ENCODE data around the gene LIMCH1. TPM values are rescaled to one million over a fixed set of nuclear protein-coding genes. Genes with fewer than 3 reads are reported as not detected.

LIMCH1 gene
- total RNA-seq, 6 experiments from 2014 or later = 14.4 to 236 (median 205) TPM

DNA sequence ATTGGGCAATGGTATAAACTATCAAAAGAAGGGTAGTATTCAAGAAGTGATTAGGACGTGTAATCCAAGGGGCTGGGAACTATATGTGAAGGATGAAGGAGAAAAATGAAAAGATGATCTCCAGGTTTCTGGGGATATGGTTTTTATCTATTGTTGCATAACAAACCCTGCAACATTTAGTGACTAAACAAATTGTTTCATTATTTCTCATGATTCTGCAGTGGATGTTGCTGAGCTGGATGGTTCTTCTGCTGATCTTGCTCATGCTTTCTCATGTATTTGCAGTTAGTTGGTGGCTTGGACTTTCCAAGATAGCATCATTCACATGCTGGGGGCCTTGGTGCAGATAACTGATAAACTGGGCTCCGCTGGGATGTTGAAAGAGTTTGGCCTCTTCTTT, 181.5 kb downstream of the LIMCH1 start:
- Mint-ChIP-seq H3K4me1 (ENCODE audit: low read depth) (peaks cover 50% of the 10 kb centered on the region), H3K9me3 (peaks cover 13% of the 10 kb centered on the region), H3K4me3 (peak overlapping the region; percentile 23; the same call in 1 of the 2 replicates), H3K36me3 (ENCODE audit: low read depth) (peaks cover 15% of the 10 kb centered on the region), H3K27me3 (ENCODE audit: insufficient read depth) (peaks cover 4% of the 10 kb centered on the region), H3K27ac (peak overlapping the region; percentile 66)
- peak; percentile 2 for DNase-seq
- TF ChIP-seq, protein P1, sequence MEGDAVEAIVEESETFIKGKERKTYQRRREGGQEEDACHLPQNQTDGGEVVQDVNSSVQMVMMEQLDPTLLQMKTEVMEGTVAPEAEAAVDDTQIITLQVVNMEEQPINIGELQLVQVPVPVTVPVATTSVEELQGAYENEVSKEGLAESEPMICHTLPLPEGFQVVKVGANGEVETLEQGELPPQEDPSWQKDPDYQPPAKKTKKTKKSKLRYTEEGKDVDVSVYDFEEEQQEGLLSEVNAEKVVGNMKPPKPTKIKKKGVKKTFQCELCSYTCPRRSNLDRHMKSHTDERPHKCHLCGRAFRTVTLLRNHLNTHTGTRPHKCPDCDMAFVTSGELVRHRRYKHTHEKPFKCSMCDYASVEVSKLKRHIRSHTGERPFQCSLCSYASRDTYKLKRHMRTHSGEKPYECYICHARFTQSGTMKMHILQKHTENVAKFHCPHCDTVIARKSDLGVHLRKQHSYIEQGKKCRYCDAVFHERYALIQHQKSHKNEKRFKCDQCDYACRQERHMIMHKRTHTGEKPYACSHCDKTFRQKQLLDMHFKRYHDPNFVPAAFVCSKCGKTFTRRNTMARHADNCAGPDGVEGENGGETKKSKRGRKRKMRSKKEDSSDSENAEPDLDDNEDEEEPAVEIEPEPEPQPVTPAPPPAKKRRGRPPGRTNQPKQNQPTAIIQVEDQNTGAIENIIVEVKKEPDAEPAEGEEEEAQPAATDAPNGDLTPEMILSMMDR (IDR thresholded peaks at IDR 0.05) = no peak

DNA sequence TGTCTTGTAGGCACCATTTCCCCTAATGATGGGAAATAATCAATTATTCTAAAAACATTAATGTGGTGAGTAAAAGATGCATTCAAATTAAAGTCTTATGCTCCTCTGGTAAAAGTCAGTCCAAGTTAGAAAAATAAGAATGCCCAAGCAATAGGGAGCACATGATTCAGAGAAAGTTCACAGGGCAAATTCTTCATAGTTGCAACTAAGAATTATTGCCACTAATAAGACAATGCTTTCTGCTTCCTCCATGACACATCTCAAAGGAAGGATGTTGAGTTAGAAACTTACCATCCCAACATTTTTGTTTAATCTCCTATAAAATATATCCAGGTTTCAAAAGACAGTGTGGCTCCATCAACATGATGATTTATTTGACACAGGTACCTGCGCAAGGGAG, 184.2 kb downstream of the LIMCH1 start:
- Mint-ChIP-seq H3K36me3 (ENCODE audit: low read depth) (peaks cover 22% of the 10 kb centered on the region), H3K4me1 (ENCODE audit: low read depth) (peaks cover 46% of the 10 kb centered on the region), H3K4me3 (no peak overlapping the region), H3K9me3 (peaks cover 28% of the 10 kb centered on the region), H3K27ac (peak overlapping the region; percentile 51), H3K27me3 (ENCODE audit: insufficient read depth) (peaks cover 4% of the 10 kb centered on the region)
- TF ChIP-seq, protein P1 (IDR thresholded peaks at IDR 0.05) = no peak
- peak; percentile 33 for DNase-seq

DNA sequence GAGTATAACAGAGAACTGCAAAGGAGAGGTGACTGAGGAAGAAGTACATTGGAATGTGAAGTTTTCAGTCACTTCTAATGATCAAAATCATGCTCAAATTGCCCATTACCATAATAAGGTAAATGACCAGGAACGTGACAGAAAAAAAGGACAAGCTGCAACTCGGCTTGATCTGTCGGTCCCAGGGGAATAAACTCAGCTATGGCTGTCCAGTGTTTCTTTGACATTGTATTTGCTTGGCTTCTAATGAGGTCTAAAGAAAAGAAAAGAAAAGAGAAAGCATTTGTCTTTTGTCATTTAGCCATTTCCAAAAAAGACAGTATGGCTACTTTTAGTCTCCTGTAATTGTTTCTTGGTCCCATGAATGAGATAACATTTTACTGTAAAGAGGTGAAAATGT, 185.3 kb downstream of the LIMCH1 start:
- TF ChIP-seq, protein P1 (IDR thresholded peaks at IDR 0.05) = no peak
- Mint-ChIP-seq H3K4me3 (no peak overlapping the region), H3K4me1 (ENCODE audit: low read depth) (peaks cover 51% of the 10 kb centered on the region), H3K27ac (no peak overlapping the region), H3K9me3 (peaks cover 28% of the 10 kb centered on the region), H3K36me3 (ENCODE audit: low read depth) (peaks cover 22% of the 10 kb centered on the region), H3K27me3 (ENCODE audit: insufficient read depth) (peaks cover 5% of the 10 kb centered on the region)
- no peak for DNase-seq

DNA sequence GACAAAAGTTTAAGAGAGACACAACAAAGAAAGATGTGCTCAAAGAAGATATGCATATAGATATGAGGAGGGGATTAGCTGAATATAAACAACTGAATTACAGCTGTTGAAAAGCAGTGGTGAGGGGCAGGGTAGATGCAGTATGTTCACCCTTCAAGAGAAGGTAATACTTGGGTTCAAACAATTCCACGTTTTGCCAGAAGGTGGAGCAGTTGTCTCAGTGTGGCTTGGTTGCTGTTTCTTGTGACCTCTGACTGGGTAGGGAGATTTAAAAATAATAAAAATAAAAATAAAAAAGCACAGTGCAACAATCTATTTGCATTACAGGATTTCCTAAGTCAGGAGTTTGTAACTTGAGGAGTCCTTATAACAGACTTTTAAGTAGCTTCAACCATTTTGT, 187.3 kb downstream of the LIMCH1 start:
- peaks cover 15% of the 10 kb centered on the region for H3K36me3 Mint-ChIP-seq (ENCODE audit: low read depth)
- no peak overlapping the region for H3K4me3 Mint-ChIP-seq
- peaks cover 2% of the 10 kb centered on the region; the same call in 1 of the 2 replicates for H3K27me3 Mint-ChIP-seq (ENCODE audit: insufficient read depth)
- TF ChIP-seq, protein P1 (IDR thresholded peaks at IDR 0.05) = peak; percentile 51
- H3K4me1 Mint-ChIP-seq (ENCODE audit: low read depth) = peaks cover 39% of the 10 kb centered on the region
- no peak overlapping the region for H3K27ac Mint-ChIP-seq
- H3K9me3 Mint-ChIP-seq = peaks cover 21% of the 10 kb centered on the region
- no peak for DNase-seq

DNA sequence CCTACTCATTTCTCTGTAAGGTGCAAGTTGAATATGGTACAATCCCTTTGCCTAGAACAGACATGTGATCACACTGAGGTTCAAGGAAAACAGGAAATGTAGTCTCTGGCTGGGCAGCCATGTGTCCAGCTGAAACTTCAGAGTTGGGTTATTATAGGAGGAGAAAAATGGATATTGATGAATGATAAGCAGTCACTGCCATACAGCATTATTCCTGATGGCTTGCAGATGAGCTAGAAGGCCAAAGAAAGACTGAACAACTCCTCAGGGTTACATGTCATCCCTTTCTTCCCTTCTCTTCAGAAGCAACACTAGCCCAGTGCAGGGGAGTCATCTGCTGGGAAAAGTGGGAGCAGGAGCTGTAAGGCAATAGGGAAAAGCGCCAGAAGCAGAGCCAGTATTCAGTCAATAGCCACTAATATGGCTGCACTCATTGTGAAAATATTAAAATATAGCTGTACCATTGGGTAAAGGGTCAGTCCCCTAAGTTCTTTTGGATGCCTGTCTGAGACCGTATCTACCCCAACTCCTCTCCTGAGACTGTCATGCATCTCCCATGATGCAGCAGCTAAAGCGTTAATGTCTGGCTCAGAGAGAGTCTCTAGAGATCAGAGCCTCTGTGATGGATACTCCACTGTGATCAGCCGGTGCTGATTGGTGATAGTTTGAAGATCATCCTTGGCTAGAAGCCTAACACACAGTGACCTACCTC, 190.1 kb downstream of the LIMCH1 start:
- H3K27me3 Mint-ChIP-seq (ENCODE audit: insufficient read depth) = peaks cover 14% of the 10 kb centered on the region
- TF ChIP-seq, protein P1 (IDR thresholded peaks at IDR 0.05) = no peak
- no peak overlapping the region for H3K27ac Mint-ChIP-seq
- peaks cover 16% of the 10 kb centered on the region; the same call in 1 of the 2 replicates for H3K4me1 Mint-ChIP-seq (ENCODE audit: low read depth)
- peaks cover 6% of the 10 kb centered on the region for H3K36me3 Mint-ChIP-seq (ENCODE audit: low read depth)
- DNase-seq = no peak
- H3K4me3 Mint-ChIP-seq = peak overlapping the region; percentile 48; the same call in 1 of the 2 replicates
- peaks cover 14% of the 10 kb centered on the region for H3K9me3 Mint-ChIP-seq
